B cell (primary cell): ENCODE data around the gene RTBDN. TPM values are rescaled to one million over a fixed set of nuclear protein-coding genes. Genes with fewer than 3 reads are reported as not detected.

ENCODE experiments used
- ATAC-seq: fragments of 200-7000 bp; cut with Tn5 transposase; one replicate; pipeline ENCODE4 v1.10.0; 2021; ENCODE audit warnings: low read depth, mild to moderate bottlenecking, moderate number of reproducible peaks, moderate library complexity
- CTCF ChIA-PET: fragments of 350-600 bp; sonication (Branson Sonifier 250); formaldehyde crosslinking; loops from one replicate; lab custom pipeline; 2021; ENCODE audit warnings: antibody characterized with exemption, inconsistent platforms; lab: Charles Lee
- POLR2A ChIA-PET: fragments of 350-600 bp; sonication (Branson Sonifier 250); formaldehyde crosslinking; loops from one replicate; lab custom pipeline; 2021; ENCODE audit warnings: antibody characterized with exemption; lab: Charles Lee
- DNase-seq: peaks from one replicate; pipeline ENCODE4 v3.0.0; 2013
- H2AFZ ChIP-seq: 2 replicates; pipeline ENCODE4 v1.6.1; 2012; ENCODE audit warnings: mild to moderate bottlenecking, low read depth, low read length; ENCODE audit not compliant: insufficient read depth, poor library complexity, severe bottlenecking
- H3K27ac ChIP-seq, 2 donors: 1 replicate in 1 of 2; 2 replicates in 1 of 2; pipeline ENCODE4 v1.5.1; 2012 to 2013; ENCODE audit warnings: low read length in 2 of 2, mild to moderate bottlenecking in 2 of 2, moderate library complexity in 1 of 2
- H3K27me3 ChIP-seq, 4 experiments: fragments of 200-600 bp in 1 of 4; sonication (generic) in 1 of 4; replicated peaks in 1 of 4; 1 replicate in 2 of 4; 2 replicates in 2 of 4; pipeline versions ENCODE4 v1.6.1 to v1.7.0; 2013 to 2016; ENCODE audit warnings: low read length in 3 of 4, mild to moderate bottlenecking in 2 of 4, mixed read lengths in 1 of 4, moderate library complexity in 1 of 4; ENCODE audit not compliant: insufficient read depth in 4 of 4, control insufficient read depth in 3 of 4; ENCODE audit errors: control extremely low read depth in 1 of 4
- H3K36me3 ChIP-seq, 2 experiments: replicated peaks in 1 of 2; 1 replicate in 1 of 2; 2 replicates in 1 of 2; pipeline versions ENCODE4 v1.6.1 to v1.7.1; 2013; ENCODE audit warnings: low read length in 1 of 2; ENCODE audit not compliant: insufficient read depth in 2 of 2, control insufficient read depth in 1 of 2; ENCODE audit errors: control extremely low read depth in 1 of 2, extremely low read depth in 1 of 2
- H3K4me1 ChIP-seq, 2 donors: fragments of 200-600 bp in 1 of 2; sonication (generic) in 1 of 2; 1 replicate in 1 of 2; 2 replicates in 1 of 2; pipeline versions ENCODE4 v1.5.1 to v1.6.1; 2013 to 2017; ENCODE audit warnings: low read length in 2 of 2; ENCODE audit not compliant: control insufficient read depth in 2 of 2, insufficient read depth in 2 of 2
- H3K4me2 ChIP-seq: replicated peaks from 2 replicates; pipeline ENCODE3; 2012; ENCODE audit warnings: mild to moderate bottlenecking, low read depth, low read length; ENCODE audit not compliant: poor library complexity, severe bottlenecking
- H3K4me3 ChIP-seq, 5 experiments: fragments of 200-600 bp in 1 of 5; sonication (generic) in 1 of 5; 1 replicate in 3 of 5; 2 replicates in 2 of 5; pipeline versions ENCODE4 v1.5.1 to v1.7.0; 2011 to 2016; ENCODE audit warnings: low read length in 4 of 5, mild to moderate bottlenecking in 4 of 5, low read depth in 2 of 5, control low read depth in 1 of 5, moderate library complexity in 1 of 5; ENCODE audit not compliant: insufficient read depth in 1 of 5; ENCODE audit errors: control extremely low read depth in 1 of 5, extremely low read depth in 1 of 5
- H3K79me2 ChIP-seq: fragments of 200-600 bp; sonication (generic); one replicate; pipeline ENCODE4 v1.6.0; 2016; ENCODE audit warnings: low read length; ENCODE audit not compliant: control insufficient read depth, insufficient read depth
- H3K9ac ChIP-seq: fragments of 200-600 bp; sonication (generic); 2 replicates; pipeline ENCODE4 v1.6.1; 2017; ENCODE audit warnings: mild to moderate bottlenecking, low read length, moderate library complexity
- H3K9me3 ChIP-seq, 3 donors: one replicate each; pipeline versions ENCODE4 v1.6.1 to v1.7.1; 2013; ENCODE audit warnings: low read length in 2 of 3; ENCODE audit not compliant: control insufficient read depth in 2 of 3, insufficient read depth in 1 of 3; ENCODE audit errors: control extremely low read depth in 1 of 3
- H4K20me1 ChIP-seq: 2 replicates; pipeline ENCODE4 v1.6.0; 2012; ENCODE audit warnings: mild to moderate bottlenecking, low read length; ENCODE audit not compliant: insufficient read depth, control insufficient read depth, poor library complexity, severe bottlenecking
- H3K27ac Mint-ChIP-seq: one replicate; pipeline ENCODE4 v1.8.0; 2021; ENCODE audit warnings: mixed read lengths
- H3K27me3 Mint-ChIP-seq: one replicate; pipeline ENCODE4 v1.8.0; 2021; ENCODE audit warnings: mixed read lengths
- H3K4me1 Mint-ChIP-seq: one replicate; pipeline ENCODE4 v1.8.0; 2021; ENCODE audit warnings: mixed read lengths
- H3K4me3 Mint-ChIP-seq: one replicate; pipeline ENCODE4 v1.8.0; 2021; ENCODE audit warnings: mixed read lengths
- H3K9me3 Mint-ChIP-seq: one replicate; pipeline ENCODE4 v1.8.0; 2022; ENCODE audit warnings: mixed read lengths; ENCODE audit not compliant: insufficient read depth
- CTCF ChIP-seq: fragments of 200-600 bp; IDR thresholded peaks from one replicate; pipeline ENCODE4 v1.8.0; 2022; ENCODE audit warnings: antibody characterized with exemption, mild to moderate bottlenecking
- EZH2 ChIP-seq: IDR thresholded peaks from 2 replicates; pipeline ENCODE4 v1.6.1; 2012; ENCODE audit warnings: borderline replicate concordance, low read depth, mild to moderate bottlenecking, moderate library complexity, low read length; ENCODE audit not compliant: insufficient read depth, poor library complexity, severe bottlenecking
- WGBS: methylation state at CpG from one replicate; pipeline ENCODE4 v1.1.5; 2013; ENCODE audit warnings: missing lambda C conversion rate; ENCODE audit not compliant: insufficient coverage; 5-methylcytosine and 5-hydroxymethylcytosine counted together
- intact Hi-C: fragments of 100-400 bp; cut with micrococcal nuclease; formaldehyde crosslinking; loops from one replicate; pipeline ENCODE4 v1.10.0; 2022
- polyA plus RNA-seq: library from polyadenylated mRNA; depleted of rRNA; stranded (reverse); fragments of >200 nt; gene quantifications from 2 replicates; pipeline ENCODE4 v1.2.3, GENCODE V29; 2012
- total RNA-seq, 2 donors: library from RNA; stranded (reverse); fragments of 120-200 nt in 1 of 2; gene quantifications; 1 replicate in 1 of 2; 2 replicates in 1 of 2; pipeline versions ENCODE4 v1.2.3 to v1.2.4, GENCODE V29; 2013 to 2022

The RTBDN gene
- total and polyA plus RNA-seq, 2 donors (not counting 1 experiment from before 2014, with no cell fraction given), result not detected

DNA sequence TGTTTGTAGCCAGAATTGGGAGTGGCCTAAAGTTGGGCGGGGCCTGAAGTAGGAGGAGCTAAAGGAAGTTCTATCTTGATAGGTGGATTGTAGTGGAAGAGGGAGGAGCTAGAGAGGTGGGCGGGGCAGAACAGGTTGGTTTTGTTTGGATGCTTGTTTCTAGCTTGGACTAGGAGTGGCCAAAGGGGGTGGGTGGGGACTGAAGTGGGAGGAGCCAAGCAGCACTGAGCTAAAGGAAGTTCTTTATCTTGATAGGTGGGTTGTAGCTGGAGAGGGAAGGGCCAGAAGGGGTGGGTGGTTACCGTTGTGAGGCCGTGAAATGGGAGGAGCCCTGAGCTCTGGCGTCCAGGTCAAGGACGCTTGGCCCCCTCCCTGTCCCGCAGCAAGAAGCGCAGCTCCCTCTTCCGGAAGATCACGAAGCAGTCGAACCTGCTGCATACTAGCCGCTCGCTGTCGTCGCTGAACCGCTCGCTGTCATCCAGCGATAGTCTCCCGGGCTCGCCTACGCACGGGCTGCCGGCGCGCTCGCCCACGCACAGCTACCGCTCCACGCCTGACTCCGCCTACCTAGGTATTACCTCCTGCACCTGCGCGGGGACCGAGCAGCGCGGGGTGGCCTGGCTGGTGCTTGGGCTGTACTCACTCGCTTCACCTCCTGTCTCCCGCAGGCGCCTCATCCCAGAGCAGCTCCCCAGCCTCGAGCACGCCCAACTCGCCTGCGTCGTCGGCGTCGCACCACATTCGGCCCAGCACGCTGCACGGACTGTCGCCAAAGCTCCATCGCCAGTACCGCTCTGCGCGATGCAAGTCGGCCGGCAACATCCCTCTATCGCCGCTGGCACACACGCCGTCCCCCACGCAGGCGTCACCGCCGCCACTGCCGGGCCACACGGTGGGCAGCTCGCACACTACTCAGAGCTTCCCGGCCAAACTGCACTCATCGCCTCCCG lies 38.8 kb upstream of the RTBDN start:
- Histone ChIP-seq H3K27me3 (no peaks in the 10 kb centered on the region), H3K9me3 (peaks cover 0 to 19% (median 0%) of the 10 kb centered on the region in 3 donors), H3K4me2 (peak overlapping the region; percentile 52), H3K27ac (no peak overlapping the region), H3K4me1 (no peaks in the 10 kb centered on the region), H3K9ac (peak overlapping the region; percentile 7), H4K20me1 (no peaks in the 10 kb centered on the region), H3K79me2 (peaks cover 4% of the 10 kb centered on the region), H2AFZ (peak overlapping the region; percentile 22), H3K36me3 (peaks cover 0 to 23% of the 10 kb centered on the region in 2 experiments), H3K4me3 (peak overlapping the region in 2 of 5 experiments; percentile 34)
- intact Hi-C loops, result no loop called here
- POLR2A ChIA-PET, result interaction anchor here (0.6 to 0.7 kb wide), 2 partner anchors 53 to 1264 kb away, joined by 3 read pairs; no protein-coding TSS in a partner anchor
- Mint-ChIP-seq H3K27me3 (no peaks in the 10 kb centered on the region), H3K4me1 (no peaks in the 10 kb centered on the region), H3K9me3 (peaks cover 4% of the 10 kb centered on the region), H3K27ac (no peak overlapping the region), H3K4me3 (peak overlapping the region; percentile 34)
- ATAC-seq (peak; percentile 72), DNase-seq (peak; percentile 69)
- TF ChIP-seq EZH2, result no peak
- CTCF ChIA-PET, result interaction anchor here (0.5 to 1.0 kb wide), 5 partner anchors 11 to 1674 kb away, joined by 3 to 4 read pairs (median 3); partner anchors contain the start of gene DHPS
- whole genome bisulfite sequencing, result 89% methylated on average over 70 of the region's 70 CpGs

DNA sequence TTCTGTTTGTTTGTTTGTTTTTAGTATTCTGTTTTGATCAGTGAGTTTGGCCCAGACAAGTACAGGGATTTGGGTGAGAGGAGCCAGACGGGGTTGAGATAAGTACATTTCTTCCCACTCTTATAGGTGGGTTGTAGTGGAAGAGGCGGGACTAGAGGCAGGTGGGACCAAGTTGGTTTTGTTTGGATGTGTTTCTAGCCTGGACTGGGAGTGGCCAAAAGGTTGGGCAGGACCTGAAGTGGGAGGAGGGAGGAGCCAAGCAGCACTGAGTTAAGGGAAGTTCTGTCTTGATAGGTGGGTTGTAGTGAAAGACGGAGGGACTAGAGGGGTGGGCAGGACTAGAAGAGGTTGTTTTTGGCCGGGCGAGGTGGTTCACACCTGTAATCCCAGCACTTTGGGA lies 37.9 kb upstream of the RTBDN start:
- Mint-ChIP-seq H3K4me1 (peaks cover 2% of the 10 kb centered on the region), H3K9me3 (peaks cover 4% of the 10 kb centered on the region), H3K27ac (peak overlapping the region; percentile 5), H3K27me3 (no peaks in the 10 kb centered on the region), H3K4me3 (no peak overlapping the region)
- ChIA-PET CTCF (interaction anchor here (0.7 kb wide), 1 partner anchor 527 kb away, joined by 3 read pairs; no protein-coding TSS in a partner anchor), POLR2A (no interaction called here)
- no peak overlapping the region for H2AFZ ChIP-seq
- H3K4me2 ChIP-seq, result no peak overlapping the region
- H3K27me3 ChIP-seq, result peaks cover 0 to 2% (median 0%) of the 10 kb centered on the region in 4 experiments
- intact Hi-C loops, result no loop called here
- H3K9me3 ChIP-seq, result peaks cover 0 to 19% (median 0%) of the 10 kb centered on the region in 3 donors
- ATAC-seq (no peak), DNase-seq (peak; percentile 31)
- no peaks in the 10 kb centered on the region for H4K20me1 ChIP-seq
- no peak overlapping the region for H3K27ac ChIP-seq
- H3K4me3 ChIP-seq, result no peak overlapping the region
- 100% methylated on average over 1 of the region's 5 CpGs for WGBS
- H3K4me1 ChIP-seq, result peaks cover 0 to 7% of the 10 kb centered on the region in 2 donors
- H3K9ac ChIP-seq, result no peak overlapping the region
- H3K36me3 ChIP-seq, result peaks cover 0 to 18% of the 10 kb centered on the region in 2 experiments
- TF ChIP-seq CTCF (no peak), EZH2 (no peak)
- H3K79me2 ChIP-seq, result no peaks in the 10 kb centered on the region
